Activated B cell treated with CpG ODN at 0.5 μM for 24 hours (primary cell): Measurements from ENCODE around the gene PHC2. TPM values are rescaled to one million over a fixed set of nuclear protein-coding genes. Genes with fewer than 3 reads are reported as not detected.

Experiments
- ATAC-seq: fragments of 200-7000 bp; cut with Tn5 transposase; one replicate; pipeline ENCODE4 v1.10.0; 2021; ENCODE audit warnings: low read depth, mild to moderate bottlenecking, moderate library complexity
- CTCF ChIA-PET: fragments of 350-600 bp; sonication (Branson Sonifier 250); formaldehyde crosslinking; loops from one replicate; lab custom pipeline; 2021; ENCODE audit warnings: antibody characterized with exemption; lab: Charles Lee
- POLR2A ChIA-PET: fragments of 350-600 bp; sonication (Branson Sonifier 250); formaldehyde crosslinking; loops from one replicate; lab custom pipeline; 2021; ENCODE audit warnings: antibody characterized with exemption; lab: Charles Lee
- DNase-seq: peaks from one replicate; pipeline ENCODE4 v3.0.0; 2022
- H3K27ac Mint-ChIP-seq: one replicate; pipeline ENCODE4 v1.8.0; 2020; ENCODE audit warnings: mixed read lengths
- H3K27me3 Mint-ChIP-seq: one replicate; pipeline ENCODE4 v1.8.0; 2021; ENCODE audit warnings: mixed read lengths
- H3K36me3 Mint-ChIP-seq: one replicate; pipeline ENCODE4 v1.8.0; 2021; ENCODE audit warnings: low read depth, mixed read lengths
- H3K4me1 Mint-ChIP-seq: one replicate; pipeline ENCODE4 v1.8.0; 2021; ENCODE audit warnings: mixed read lengths
- H3K4me3 Mint-ChIP-seq: one replicate; pipeline ENCODE4 v1.8.0; 2020; ENCODE audit warnings: mild to moderate bottlenecking, mixed read lengths
- H3K9me3 Mint-ChIP-seq: one replicate; pipeline ENCODE4 v1.8.0; 2020; ENCODE audit warnings: mixed read lengths
- CTCF ChIP-seq: fragments of 200-600 bp; IDR thresholded peaks from one replicate; pipeline ENCODE4 v1.8.0; 2022; ENCODE audit warnings: antibody characterized with exemption, mild to moderate bottlenecking
- intact Hi-C: fragments of 100-400 bp; cut with micrococcal nuclease; formaldehyde crosslinking; loops from one replicate; pipeline ENCODE4 v1.15.1; 2024
- total RNA-seq: library from RNA; stranded (reverse); gene quantifications from 2 replicates; pipeline ENCODE4 v1.2.3, GENCODE V29; 2022

The PHC2 gene
- total RNA-seq, 1 donor from 2014 or later: 16.4 TPM

- peak overlapping the region; percentile 5 for H3K27ac Mint-ChIP-seq
- DNase-seq (no peak), ATAC-seq (no peak)
- no peak for TF ChIP-seq CTCF
- H3K4me3 Mint-ChIP-seq: no peak overlapping the region
- peaks cover 18% of the 10 kb centered on the region for H3K36me3 Mint-ChIP-seq
- no peaks in the 10 kb centered on the region for H3K27me3 Mint-ChIP-seq
- CTCF ChIA-PET: interaction anchor here (1.0 to 1.2 kb wide), 2 partner anchors 24 to 47 kb away, joined by 3 to 7 read pairs; no protein-coding TSS in a partner anchor
- intact Hi-C loops: no loop called here
- POLR2A ChIA-PET: no interaction called here
- peaks cover 27% of the 10 kb centered on the region for H3K4me1 Mint-ChIP-seq
- H3K9me3 Mint-ChIP-seq: no peaks in the 10 kb centered on the region
These were observed 88.7 kb downstream of the PHC2 start for GRCh38 chr1:33342041-33342723.

- Mint-ChIP-seq H3K27ac (no peak overlapping the region), H3K4me3 (no peak overlapping the region), H3K9me3 (no peaks in the 10 kb centered on the region), H3K27me3 (no peaks in the 10 kb centered on the region), H3K4me1 (peaks cover 18% of the 10 kb centered on the region), H3K36me3 (peaks cover 14% of the 10 kb centered on the region)
- ChIA-PET CTCF (interaction anchor here (0.6 to 1.2 kb wide), 2 partner anchors 45 to 46 kb away, joined by 3 to 7 read pairs; no protein-coding TSS in a partner anchor), POLR2A (no interaction called here)
- no peak for TF ChIP-seq CTCF
- no peak for DNase-seq
- intact Hi-C loops: no loop called here
- no peak for ATAC-seq
These were observed 89.7 kb downstream of the PHC2 start for GRCh38 chr1:33341190-33341589.

GRCh38 chr1:33339413-33339812, 91.5 kb downstream of the PHC2 start:
- peaks cover 20% of the 10 kb centered on the region for H3K4me1 Mint-ChIP-seq
- no peaks in the 10 kb centered on the region for H3K27me3 Mint-ChIP-seq
- ChIA-PET POLR2A (no interaction called here), CTCF (no interaction called here)
- H3K27ac Mint-ChIP-seq: no peak overlapping the region
- no peak for TF ChIP-seq CTCF
- no peaks in the 10 kb centered on the region for H3K9me3 Mint-ChIP-seq
- no peak overlapping the region for H3K4me3 Mint-ChIP-seq
- intact Hi-C loops: no loop called here
- DNase-seq (no peak), ATAC-seq (no peak)
- H3K36me3 Mint-ChIP-seq: peaks cover 20% of the 10 kb centered on the region

GRCh38 chr1:33338440-33339211, 92.3 kb downstream of the PHC2 start:
- DNase-seq: no peak
- POLR2A ChIA-PET: no interaction called here
- Mint-ChIP-seq H3K9me3 (no peaks in the 10 kb centered on the region), H3K4me1 (peaks cover 18% of the 10 kb centered on the region), H3K36me3 (peaks cover 23% of the 10 kb centered on the region), H3K27me3 (no peaks in the 10 kb centered on the region), H3K4me3 (no peak overlapping the region), H3K27ac (no peak overlapping the region)
- CTCF ChIA-PET: no interaction called here
- intact Hi-C loops: no loop called here
- TF ChIP-seq CTCF: no peak
- no peak for ATAC-seq

GRCh38 chr1:33338048-33338439, 92.9 kb downstream of the PHC2 start:
- ChIA-PET CTCF (no interaction called here), POLR2A (no interaction called here)
- intact Hi-C loops: no loop called here
- ATAC-seq (no peak), DNase-seq (no peak)
- no peak for TF ChIP-seq CTCF
- H3K4me3 Mint-ChIP-seq: no peak overlapping the region
- H3K27me3 Mint-ChIP-seq: no peaks in the 10 kb centered on the region
- H3K9me3 Mint-ChIP-seq: no peaks in the 10 kb centered on the region
- peaks cover 26% of the 10 kb centered on the region for H3K36me3 Mint-ChIP-seq
- no peak overlapping the region for H3K27ac Mint-ChIP-seq
- H3K4me1 Mint-ChIP-seq: peaks cover 18% of the 10 kb centered on the region
